Stimulated activated naive CD8-positive, alpha-beta T cell treated with anti-CD3 and anti-CD28 coated beads, Interleukin-15, amount 100 ng/mL, for 72 hours (primary cell): ENCODE results near the gene TUFM.
"Not testable (repeated sequence)": the region's sequence is repeated elsewhere in the genome, so short reads cannot be mapped to it uniquely, and the experiment has no call there.

Source experiments
- ATAC-seq: fragments of 150-1000 bp; cut with Tn5 transposase; 2 replicates; pipeline ENCODE4 v1.10.0; 2021; ENCODE audit warnings: mild to moderate bottlenecking, moderate library complexity
- DNase-seq, 2 donors: peaks; one replicate each; pipeline ENCODE4 v3.0.0; 2021 to 2022
- H3K27ac Mint-ChIP-seq, 2 donors: one replicate each; pipeline ENCODE4 v1.8.0; 2022; ENCODE audit warnings: mild to moderate bottlenecking in 2 of 2, mixed read lengths in 2 of 2, moderate library complexity in 2 of 2
- H3K27me3 Mint-ChIP-seq: one replicate; pipeline ENCODE4 v1.8.0; 2022; ENCODE audit warnings: mixed read lengths
- H3K4me1 Mint-ChIP-seq: one replicate; pipeline ENCODE4 v1.8.0; 2022; ENCODE audit warnings: mild to moderate bottlenecking, mixed read lengths
- H3K4me3 Mint-ChIP-seq, 2 donors: one replicate each; pipeline ENCODE4 v1.8.0; 2022; ENCODE audit warnings: mild to moderate bottlenecking in 2 of 2, mixed read lengths in 2 of 2, moderate library complexity in 1 of 2
- H3K9me3 Mint-ChIP-seq, 2 donors: one replicate each; pipeline ENCODE4 v1.8.0; 2022; ENCODE audit warnings: mixed read lengths in 2 of 2

The TUFM gene

GRCh38 chr16:28846080-28846932 lies at the start of gene TUFM:
TUFM (minus strand) TSS chr16:28846348; CDS start chr16:28846269, 79 bp downstream.
- H3K4me1 Mint-ChIP-seq: peaks cover 51% of the 10 kb centered on the region
- DNase-seq (peak; percentile 98 to 99), ATAC-seq (peak; percentile 97)
- H3K27ac Mint-ChIP-seq: peak within 1 kb of the TSS; percentile 98 to 99
- H3K9me3 Mint-ChIP-seq: no peaks in the 10 kb centered on the region
- H3K4me3 Mint-ChIP-seq: peak within 1 kb of the TSS; percentile 95 to 98
- H3K27me3 Mint-ChIP-seq: no peaks in the 10 kb centered on the region

GRCh38 chr16:28895609-28896008 lies 49.5 kb upstream of the TUFM start:
- Mint-ChIP-seq H3K4me1 (no peaks in the 10 kb centered on the region), H3K4me3 (no peak overlapping the region), H3K27me3 (no peaks in the 10 kb centered on the region), H3K27ac (no peak overlapping the region), H3K9me3 (no peaks in the 10 kb centered on the region)
- ATAC-seq (no peak), DNase-seq (no peak)

- Mint-ChIP-seq H3K4me1 (no peaks in the 10 kb centered on the region), H3K4me3 (no peak overlapping the region), H3K27me3 (no peaks in the 10 kb centered on the region), H3K27ac (peak overlapping the region in 1 of 2 donors; percentile 93), H3K9me3 (no peaks in the 10 kb centered on the region)
- DNase-seq: no peak
- ATAC-seq: no peak
Measured at GRCh38 chr16:28893291-28893690, 47.1 kb upstream of the TUFM start.

- Mint-ChIP-seq H3K27me3 (no peaks in the 10 kb centered on the region), H3K4me3 (no peak overlapping the region), H3K9me3 (no peaks in the 10 kb centered on the region), H3K4me1 (no peaks in the 10 kb centered on the region), H3K27ac (peak overlapping the region in 1 of 2 donors; percentile 52)
- ATAC-seq (no peak), DNase-seq (no peak)
Measured at GRCh38 chr16:28891964-28892890, 46.1 kb upstream of the TUFM start.

GRCh38 chr16:28890355-28890754 lies 44.2 kb upstream of the TUFM start:
- not testable (repeated sequence) for H3K27me3 Mint-ChIP-seq, H3K27ac Mint-ChIP-seq, DNase-seq, H3K4me1 Mint-ChIP-seq, H3K4me3 Mint-ChIP-seq, H3K9me3 Mint-ChIP-seq, ATAC-seq

GRCh38 chr16:28886945-28887344 lies 40.8 kb upstream of the TUFM start:
- peaks cover 17% of the 10 kb centered on the region for H3K27me3 Mint-ChIP-seq
- no peak for ATAC-seq
- no peaks in the 10 kb centered on the region for H3K4me1 Mint-ChIP-seq
- no peak for DNase-seq
- H3K27ac Mint-ChIP-seq: peak overlapping the region in 1 of 2 donors; percentile 48
- no peak overlapping the region for H3K4me3 Mint-ChIP-seq
- no peaks in the 10 kb centered on the region for H3K9me3 Mint-ChIP-seq

- H3K4me3 Mint-ChIP-seq: no peak overlapping the region
- peaks cover 23% of the 10 kb centered on the region for H3K4me1 Mint-ChIP-seq
- H3K27ac Mint-ChIP-seq: no peak overlapping the region
Measured at GRCh38 chr16:28884045-28884444, 37.9 kb upstream of the TUFM start.

GRCh38 chr16:28883221-28883996 lies 37.3 kb upstream of the TUFM start:
- Mint-ChIP-seq H3K9me3 (peaks cover 0 to 7% of the 10 kb centered on the region in 2 donors), H3K4me3 (no peak overlapping the region), H3K27me3 (peaks cover 31% of the 10 kb centered on the region), H3K27ac (peak overlapping the region in 1 of 2 donors; percentile 48), H3K4me1 (peaks cover 29% of the 10 kb centered on the region)
- no peak for ATAC-seq
- no peak for DNase-seq

More at GRCh38 chr16:28884045-28884444, 37.9 kb upstream of the TUFM start:
- no peak for DNase-seq
- H3K27me3 Mint-ChIP-seq: peaks cover 31% of the 10 kb centered on the region
- H3K9me3 Mint-ChIP-seq: peaks cover 0 to 7% of the 10 kb centered on the region in 2 donors
- ATAC-seq: no peak

- peaks cover 31% of the 10 kb centered on the region for H3K27me3 Mint-ChIP-seq
- H3K4me3 Mint-ChIP-seq: no peak overlapping the region
- ATAC-seq (no peak), DNase-seq (no peak)
- peaks cover 0 to 7% of the 10 kb centered on the region in 2 donors for H3K9me3 Mint-ChIP-seq
- H3K27ac Mint-ChIP-seq: no peak overlapping the region
- peaks cover 37% of the 10 kb centered on the region for H3K4me1 Mint-ChIP-seq
Measured at GRCh38 chr16:28882551-28883160, 36.5 kb upstream of the TUFM start.

- not testable (repeated sequence) for H3K27ac Mint-ChIP-seq, H3K4me3 Mint-ChIP-seq, ATAC-seq, DNase-seq, H3K9me3 Mint-ChIP-seq
- Mint-ChIP-seq H3K27me3 (peaks cover 31% of the 10 kb centered on the region), H3K4me1 (peaks cover 47% of the 10 kb centered on the region)
Measured at GRCh38 chr16:28881565-28881964, 35.4 kb upstream of the TUFM start.

GRCh38 chr16:28880955-28881354 lies 34.8 kb upstream of the TUFM start:
- DNase-seq (no peak), ATAC-seq (no peak)
- H3K9me3 Mint-ChIP-seq: peaks cover 0 to 7% of the 10 kb centered on the region in 2 donors
- peak overlapping the region in 1 of 2 donors; percentile 52 for H3K27ac Mint-ChIP-seq
- peaks cover 47% of the 10 kb centered on the region for H3K4me1 Mint-ChIP-seq
- peaks cover 31% of the 10 kb centered on the region for H3K27me3 Mint-ChIP-seq
- H3K4me3 Mint-ChIP-seq: peak overlapping the region; percentile 84 to 91

- Mint-ChIP-seq H3K27me3 (peaks cover 31% of the 10 kb centered on the region), H3K4me1 (peaks cover 49% of the 10 kb centered on the region), H3K9me3 (peaks cover 0 to 7% of the 10 kb centered on the region in 2 donors), H3K4me3 (peak overlapping the region; percentile 84 to 91), H3K27ac (peak overlapping the region; percentile 52 to 95)
- ATAC-seq (no peak), DNase-seq (no peak)
Measured at GRCh38 chr16:28880589-28880915, 34.4 kb upstream of the TUFM start.

- peak; percentile 95 for ATAC-seq
Measured at GRCh38 chr16:28879841-28880588, 33.9 kb upstream of the TUFM start.

GRCh38 chr16:28879261-28879840 lies 33.2 kb upstream of the TUFM start:
- H3K27ac Mint-ChIP-seq: peak overlapping the region; percentile 60 to 88
- H3K27me3 Mint-ChIP-seq: peaks cover 31% of the 10 kb centered on the region
- peaks cover 55% of the 10 kb centered on the region for H3K4me1 Mint-ChIP-seq
- H3K4me3 Mint-ChIP-seq: peak overlapping the region; percentile 88 to 91
- DNase-seq (peak in 1 of 2 donors; percentile 21), ATAC-seq (peak; percentile 60)
- H3K9me3 Mint-ChIP-seq: peaks cover 0 to 7% of the 10 kb centered on the region in 2 donors

More at GRCh38 chr16:28879841-28880588, 33.9 kb upstream of the TUFM start:
- peak; percentile 84 to 87 for DNase-seq
- Mint-ChIP-seq H3K4me1 (peaks cover 54% of the 10 kb centered on the region), H3K27ac (peak overlapping the region; percentile 88 to 95), H3K9me3 (peaks cover 0 to 7% of the 10 kb centered on the region in 2 donors), H3K27me3 (peaks cover 31% of the 10 kb centered on the region), H3K4me3 (peak overlapping the region; percentile 88 to 91)
